ENCODE data around the gene IRX6. TPM values are rescaled to one million over a fixed set of nuclear protein-coding genes. Genes with fewer than 3 reads are reported as not detected.

Gene IRX6
- total and polyA plus RNA-seq, 2 of the 4 experiments (the other 2 are of a cell fraction) = not detected

DNA sequence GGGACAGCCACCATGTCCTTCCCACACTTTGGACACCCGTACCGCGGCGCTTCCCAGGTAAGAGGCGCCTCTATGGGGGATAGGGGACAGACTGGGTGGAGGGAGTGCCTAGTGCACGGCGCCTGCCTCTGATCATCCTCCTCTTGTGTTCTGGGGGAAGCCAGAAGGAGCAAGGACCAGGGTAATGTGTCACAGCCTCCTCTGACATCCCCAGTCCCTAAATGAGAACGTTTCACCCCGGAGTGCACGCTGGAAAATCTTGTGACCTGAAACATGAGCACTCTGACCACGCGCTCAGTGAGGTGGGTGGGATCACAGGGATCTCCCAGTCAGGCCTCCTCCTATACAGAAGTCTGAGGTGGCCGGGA, 1.1 kb downstream of the IRX6 start:
- Histone ChIP-seq H3K4me2 (ENCODE audit: low read depth, low read length) (no peak overlapping the region), H3K4me1 (ENCODE audit: control insufficient read depth, insufficient read depth, low read length) (no peaks in the 10 kb centered on the region), H2AK5ac (ENCODE audit: low read depth, low read length) (no peak overlapping the region), H3K27me3 (ENCODE audit: control insufficient read depth, insufficient read depth, low read length) (peaks cover 33% of the 10 kb centered on the region), H2BK120ac (ENCODE audit: low read depth, low read length) (no peak overlapping the region), H3K9me3 (ENCODE audit: control insufficient read depth, insufficient read depth, low read length) (no peaks in the 10 kb centered on the region), H3K56ac (ENCODE audit: extremely low read depth, insufficient read depth, low read length) (no peak overlapping the region), H3K4ac (ENCODE audit: low read depth, low read length) (no peak overlapping the region), H3K27ac (ENCODE audit: insufficient read depth, low read length) (no peak overlapping the region), H3K36me3 (ENCODE audit: control insufficient read depth, insufficient read depth, low read length) (no peaks in the 10 kb centered on the region), H3K14ac (replicated peaks; ENCODE audit: low read depth, low read length) (no peak overlapping the region), H2BK15ac (ENCODE audit: low read depth, low read length) (no peak overlapping the region), H4K20me1 (ENCODE audit: insufficient read depth, low read length) (no peaks in the 10 kb centered on the region), H2BK20ac (ENCODE audit: low read depth, low read length) (no peak overlapping the region), H3K18ac (ENCODE audit: low read depth, low read length) (no peak overlapping the region), H3K23ac (ENCODE audit: low read depth, low read length) (no peak overlapping the region), H2AFZ (replicated peaks; ENCODE audit: low read length, poor library complexity) (no peak overlapping the region), H2BK5ac (ENCODE audit: low read depth, low read length, poor library complexity, severe bottlenecking) (no peak overlapping the region), H4K91ac (ENCODE audit: insufficient read depth, low read depth, low read length) (no peak overlapping the region), H4K5ac (ENCODE audit: low read depth, low read length) (no peak overlapping the region), H4K8ac (ENCODE audit: low read depth in 2 of 2, low read length in 2 of 2) (no peak overlapping the region), H3K4me3 (ENCODE audit: insufficient read depth, low read depth, low read length) (no peak overlapping the region), H3K79me1 (ENCODE audit: low read depth in 1 of 2, low read length in 2 of 2) (no peaks in the 10 kb centered on the region), H2AK9ac (replicated peaks; ENCODE audit: low read depth, low read length, poor library complexity) (no peak overlapping the region), H3K9me1 (ENCODE audit: insufficient read depth, low read length) (no peaks in the 10 kb centered on the region), H3K9ac (ENCODE audit: low read depth, low read length) (no peak overlapping the region)
- dilution Hi-C loops (cut with HindIII; ENCODE audit: low sequenced_read_pairs, unreplicated experiment) (no loop called here), in situ Hi-C loops (cut with MboI; ENCODE audit: low sequenced_read_pairs) (no loop called here), intact Hi-C loops (cut with micrococcal nuclease) (no loop called here)
- TF ChIP-seq, protein P1, sequence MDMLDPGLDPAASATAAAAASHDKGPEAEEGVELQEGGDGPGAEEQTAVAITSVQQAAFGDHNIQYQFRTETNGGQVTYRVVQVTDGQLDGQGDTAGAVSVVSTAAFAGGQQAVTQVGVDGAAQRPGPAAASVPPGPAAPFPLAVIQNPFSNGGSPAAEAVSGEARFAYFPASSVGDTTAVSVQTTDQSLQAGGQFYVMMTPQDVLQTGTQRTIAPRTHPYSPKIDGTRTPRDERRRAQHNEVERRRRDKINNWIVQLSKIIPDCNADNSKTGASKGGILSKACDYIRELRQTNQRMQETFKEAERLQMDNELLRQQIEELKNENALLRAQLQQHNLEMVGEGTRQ (IDR thresholded peaks at IDR 0.05; ENCODE audit: low read depth, low read length) = no peak
- no peak for TF ChIP-seq RFX5 (IDR thresholded peaks at IDR 0.05; ENCODE audit: low read depth, low read length)
- TF ChIP-seq SMC3 (IDR thresholded peaks at IDR 0.05; ENCODE audit: low read depth, low read length) = no peak
- TF ChIP-seq CHD1 (IDR thresholded peaks at IDR 0.05; ENCODE audit: low read depth, low read length) = no peak
- TF ChIP-seq FOS (IDR thresholded peaks at IDR 0.05; ENCODE audit: low read depth, low read length) = no peak
- TF ChIP-seq RAD21 (IDR thresholded peaks at IDR 0.05; ENCODE audit: low read length) = no peak
- TF ChIP-seq, protein P2, sequence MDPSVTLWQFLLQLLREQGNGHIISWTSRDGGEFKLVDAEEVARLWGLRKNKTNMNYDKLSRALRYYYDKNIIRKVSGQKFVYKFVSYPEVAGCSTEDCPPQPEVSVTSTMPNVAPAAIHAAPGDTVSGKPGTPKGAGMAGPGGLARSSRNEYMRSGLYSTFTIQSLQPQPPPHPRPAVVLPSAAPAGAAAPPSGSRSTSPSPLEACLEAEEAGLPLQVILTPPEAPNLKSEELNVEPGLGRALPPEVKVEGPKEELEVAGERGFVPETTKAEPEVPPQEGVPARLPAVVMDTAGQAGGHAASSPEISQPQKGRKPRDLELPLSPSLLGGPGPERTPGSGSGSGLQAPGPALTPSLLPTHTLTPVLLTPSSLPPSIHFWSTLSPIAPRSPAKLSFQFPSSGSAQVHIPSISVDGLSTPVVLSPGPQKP (IDR thresholded peaks at IDR 0.05; ENCODE audit: borderline replicate concordance, low read depth, low read length) = no peak
- TF ChIP-seq RCOR1 (IDR thresholded peaks at IDR 0.05; ENCODE audit: insufficient replicate concordance, low read length) = no peak
- TF ChIP-seq BHLHE40 (IDR thresholded peaks at IDR 0.05; ENCODE audit: low read depth, low read length) = no peak
- no peak for TF ChIP-seq MAFK (IDR thresholded peaks at IDR 0.05; ENCODE audit: low read depth, low read length)
- no peak for TF ChIP-seq NFE2L2 (IDR thresholded peaks at IDR 0.05; ENCODE audit: low read depth, low read length)
- TF ChIP-seq, protein P3, sequence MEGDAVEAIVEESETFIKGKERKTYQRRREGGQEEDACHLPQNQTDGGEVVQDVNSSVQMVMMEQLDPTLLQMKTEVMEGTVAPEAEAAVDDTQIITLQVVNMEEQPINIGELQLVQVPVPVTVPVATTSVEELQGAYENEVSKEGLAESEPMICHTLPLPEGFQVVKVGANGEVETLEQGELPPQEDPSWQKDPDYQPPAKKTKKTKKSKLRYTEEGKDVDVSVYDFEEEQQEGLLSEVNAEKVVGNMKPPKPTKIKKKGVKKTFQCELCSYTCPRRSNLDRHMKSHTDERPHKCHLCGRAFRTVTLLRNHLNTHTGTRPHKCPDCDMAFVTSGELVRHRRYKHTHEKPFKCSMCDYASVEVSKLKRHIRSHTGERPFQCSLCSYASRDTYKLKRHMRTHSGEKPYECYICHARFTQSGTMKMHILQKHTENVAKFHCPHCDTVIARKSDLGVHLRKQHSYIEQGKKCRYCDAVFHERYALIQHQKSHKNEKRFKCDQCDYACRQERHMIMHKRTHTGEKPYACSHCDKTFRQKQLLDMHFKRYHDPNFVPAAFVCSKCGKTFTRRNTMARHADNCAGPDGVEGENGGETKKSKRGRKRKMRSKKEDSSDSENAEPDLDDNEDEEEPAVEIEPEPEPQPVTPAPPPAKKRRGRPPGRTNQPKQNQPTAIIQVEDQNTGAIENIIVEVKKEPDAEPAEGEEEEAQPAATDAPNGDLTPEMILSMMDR (conservative IDR thresholded peaks at IDR 0.05; ENCODE audit: low read depth, low read length) = no peak
- no peak for TF ChIP-seq CEBPB (IDR thresholded peaks at IDR 0.05; ENCODE audit: low read depth, low read length)
- no peak for TF ChIP-seq POLR2A (IDR thresholded peaks at IDR 0.05; ENCODE audit: low read depth, low read length)
- TF ChIP-seq MAZ (IDR thresholded peaks at IDR 0.05; ENCODE audit: borderline replicate concordance, low read depth, low read length) = no peak
- TF ChIP-seq MXI1 (IDR thresholded peaks at IDR 0.05; ENCODE audit: borderline replicate concordance, low read depth, low read length) = no peak
- ChIA-PET CTCF (no interaction called here), POLR2A (ENCODE audit: unreplicated experiment) (no interaction called here)
- ATAC-seq (ENCODE audit: low read depth) (no peak), DNase-seq (no peak)
- BruUV-seq (replicated peaks) = no TSS peak
- WGBS, 2 experiments (ENCODE audit: extremely low coverage in 2 of 2, insufficient read length in 1 of 2) = no CpG with 5 or more reads among the region's 13 CpGs
